Uterus (tissue), 4 donors: ENCODE results near the gene TMEM132E. TPM values are rescaled to one million over a fixed set of nuclear protein-coding genes. Genes with fewer than 3 reads are reported as not detected.

Experiments
- DNase-seq, 2 donors: peaks; one replicate each; pipeline ENCODE4 v3.0.0-alpha.2; 2019 to 2020
- H3K27ac ChIP-seq, 2 donors: fragments of 200-600 bp; sonication (generic); 1 replicate in 1 of 2; 2 replicates in 1 of 2; pipeline ENCODE4 v1.5.1; 2016 to 2018
- H3K27me3 ChIP-seq, 2 donors: fragments of 200-600 bp; sonication (generic); one replicate each; pipeline ENCODE4 v1.5.1; 2018 to 2019; ENCODE audit warnings: control low read depth in 1 of 2
- H3K36me3 ChIP-seq, 2 donors: fragments of 200-600 bp; sonication (generic); one replicate each; pipeline ENCODE4 v1.5.1; 2019; ENCODE audit warnings: control low read depth in 1 of 2
- H3K4me1 ChIP-seq, 2 donors: fragments of 200-600 bp; sonication (generic); one replicate each; pipeline ENCODE4 v1.5.1; 2018 to 2019; ENCODE audit warnings: control low read depth in 1 of 2
- H3K4me3 ChIP-seq, 2 donors: fragments of 200-600 bp; sonication (generic); 1 replicate in 1 of 2; 2 replicates in 1 of 2; pipeline ENCODE4 v1.5.1; 2018 to 2019; ENCODE audit warnings: mild to moderate bottlenecking in 1 of 2
- H3K9me3 ChIP-seq, 2 donors: fragments of 200-600 bp; sonication (generic); one replicate each; pipeline ENCODE4 v1.5.1; 2019; ENCODE audit warnings: control low read depth in 1 of 2
- POLR2A ChIP-seq, 2 donors: fragments of 450-650 bp; IDR thresholded peaks; one replicate each; pipeline ENCODE4 v1.6.1; 2016; ENCODE audit warnings: antibody characterized with exemption in 2 of 2, mild to moderate bottlenecking in 1 of 2, moderate library complexity in 1 of 2
- intact Hi-C: fragments of 100-400 bp; cut with DNase I; formaldehyde crosslinking; loops from one replicate; pipeline ENCODE4 v1.15.1; 2023; ENCODE audit warnings: low total_unique reads
- total RNA-seq, 4 donors: library from RNA; depleted of rRNA in 3 of 4; stranded (reverse); fragments of >200 nt in 3 of 4; gene quantifications; one replicate each; pipeline versions ENCODE4 v1.1.0 to v1.2.4, GENCODE V29; 2014 to 2023
- TF ChIP-seq, protein P1 (sequence below), 4 experiments: fragments of 200-600 bp in 2 of 4; fragments of 450-650 bp in 2 of 4; sonication (generic) in 2 of 4; IDR thresholded peaks; one replicate each; pipeline ENCODE4 v1.5.1; 2016 to 2019; ENCODE audit warnings: antibody characterized with exemption in 4 of 4, mild to moderate bottlenecking in 2 of 4, moderate library complexity in 1 of 4
- donor health status: DM: yes; HTN: yes; CAD: no.

The TMEM132E gene
- total RNA-seq, 4 donors from 2014 or later: 0.90 TPM; not detected in 3

DNA sequence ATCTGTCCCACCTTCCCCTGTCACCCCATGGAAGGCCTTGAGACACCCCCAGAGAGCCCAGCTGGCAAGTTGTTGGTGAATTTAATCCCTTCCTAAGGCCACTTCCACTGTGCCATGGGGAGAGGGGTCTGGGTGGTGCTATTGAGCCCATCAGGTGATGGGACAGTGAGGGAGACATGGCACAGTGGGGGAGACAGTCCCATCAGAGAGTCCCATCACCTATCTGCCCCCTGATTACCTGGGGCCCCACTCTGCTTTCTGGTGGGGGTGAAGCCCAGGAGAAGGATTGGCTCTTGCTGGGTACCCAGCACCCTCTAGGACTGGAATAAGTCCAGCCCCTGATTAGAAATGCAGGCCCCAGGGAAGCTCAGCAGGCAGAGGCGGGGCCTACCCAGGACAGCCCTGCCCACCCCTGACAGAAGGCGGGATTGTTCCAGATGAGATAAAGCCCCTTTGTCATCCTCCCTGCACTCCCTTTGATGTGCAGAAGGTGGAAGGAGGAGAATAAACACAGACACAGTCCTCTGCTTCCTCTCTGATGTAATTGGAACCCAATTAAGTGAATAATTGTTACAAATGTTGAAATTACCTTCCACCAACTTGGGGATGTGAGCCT lies 18.9 kb downstream of the TMEM132E start:
- H3K9me3 ChIP-seq: no peaks in the 10 kb centered on the region
- no peaks in the 10 kb centered on the region for H3K4me1 ChIP-seq
- TF ChIP-seq, protein P1, sequence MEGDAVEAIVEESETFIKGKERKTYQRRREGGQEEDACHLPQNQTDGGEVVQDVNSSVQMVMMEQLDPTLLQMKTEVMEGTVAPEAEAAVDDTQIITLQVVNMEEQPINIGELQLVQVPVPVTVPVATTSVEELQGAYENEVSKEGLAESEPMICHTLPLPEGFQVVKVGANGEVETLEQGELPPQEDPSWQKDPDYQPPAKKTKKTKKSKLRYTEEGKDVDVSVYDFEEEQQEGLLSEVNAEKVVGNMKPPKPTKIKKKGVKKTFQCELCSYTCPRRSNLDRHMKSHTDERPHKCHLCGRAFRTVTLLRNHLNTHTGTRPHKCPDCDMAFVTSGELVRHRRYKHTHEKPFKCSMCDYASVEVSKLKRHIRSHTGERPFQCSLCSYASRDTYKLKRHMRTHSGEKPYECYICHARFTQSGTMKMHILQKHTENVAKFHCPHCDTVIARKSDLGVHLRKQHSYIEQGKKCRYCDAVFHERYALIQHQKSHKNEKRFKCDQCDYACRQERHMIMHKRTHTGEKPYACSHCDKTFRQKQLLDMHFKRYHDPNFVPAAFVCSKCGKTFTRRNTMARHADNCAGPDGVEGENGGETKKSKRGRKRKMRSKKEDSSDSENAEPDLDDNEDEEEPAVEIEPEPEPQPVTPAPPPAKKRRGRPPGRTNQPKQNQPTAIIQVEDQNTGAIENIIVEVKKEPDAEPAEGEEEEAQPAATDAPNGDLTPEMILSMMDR (IDR thresholded peaks at IDR 0.05): no peak
- TF ChIP-seq POLR2A (IDR thresholded peaks at IDR 0.05): no peak
- H3K36me3 ChIP-seq: no peaks in the 10 kb centered on the region
- no peak overlapping the region for H3K27ac ChIP-seq
- no peak overlapping the region for H3K4me3 ChIP-seq
- DNase-seq: no peak
- intact Hi-C loops: no loop called here
- no peaks in the 10 kb centered on the region for H3K27me3 ChIP-seq

DNA sequence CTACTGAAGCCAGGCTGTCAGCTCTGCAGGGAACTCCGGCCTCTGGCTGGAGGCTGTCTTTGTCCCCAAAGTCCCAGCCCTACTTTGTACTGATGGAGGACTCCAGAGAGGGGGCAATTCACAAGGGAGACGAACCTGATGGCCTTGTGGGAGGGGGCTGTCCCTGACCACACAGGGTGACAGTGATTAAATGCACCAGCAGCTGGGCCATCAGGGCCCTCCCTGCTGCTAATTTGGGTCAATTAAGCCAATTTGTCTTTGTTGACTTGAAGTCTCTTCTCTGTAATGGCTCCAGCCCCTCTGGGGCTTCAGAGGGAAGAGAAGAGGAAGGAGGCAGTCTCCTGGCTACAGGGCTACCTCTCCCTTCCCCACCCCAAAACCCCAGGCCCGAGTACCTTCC lies 22.0 kb downstream of the TMEM132E start:
- Histone ChIP-seq H3K4me1 (no peaks in the 10 kb centered on the region), H3K9me3 (no peaks in the 10 kb centered on the region), H3K4me3 (no peak overlapping the region), H3K27me3 (no peaks in the 10 kb centered on the region), H3K27ac (no peak overlapping the region), H3K36me3 (no peaks in the 10 kb centered on the region)
- DNase-seq: no peak
- intact Hi-C loops: no loop called here
- TF ChIP-seq, protein P1 (IDR thresholded peaks at IDR 0.05): no peak
- TF ChIP-seq POLR2A (IDR thresholded peaks at IDR 0.05): no peak

DNA sequence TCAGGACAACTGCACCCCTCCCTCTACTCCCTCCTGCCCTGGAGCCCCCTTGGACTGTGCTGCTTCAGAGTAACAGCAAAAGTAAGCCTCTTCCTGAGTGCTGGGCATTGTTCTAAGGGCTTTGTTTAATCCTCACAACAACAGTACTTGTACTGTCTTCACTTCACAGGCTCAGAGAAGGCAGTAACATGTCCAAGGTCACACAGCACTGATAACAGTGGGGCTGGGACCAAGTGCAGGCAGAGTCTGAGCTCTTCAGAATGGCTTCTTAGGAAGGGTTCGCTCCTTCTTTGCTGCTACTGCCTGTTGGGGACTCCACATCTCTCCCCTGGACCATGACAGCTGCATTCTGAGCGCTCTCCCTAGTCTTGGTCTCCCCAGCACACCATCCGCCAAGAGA lies 24.6 kb downstream of the TMEM132E start:
- Histone ChIP-seq H3K27me3 (no peaks in the 10 kb centered on the region), H3K36me3 (no peaks in the 10 kb centered on the region), H3K4me3 (no peak overlapping the region), H3K9me3 (no peaks in the 10 kb centered on the region), H3K4me1 (no peaks in the 10 kb centered on the region), H3K27ac (no peak overlapping the region)
- TF ChIP-seq POLR2A (IDR thresholded peaks at IDR 0.05): no peak
- TF ChIP-seq, protein P1 (IDR thresholded peaks at IDR 0.05): no peak
- intact Hi-C loops: no loop called here
- DNase-seq: no peak

DNA sequence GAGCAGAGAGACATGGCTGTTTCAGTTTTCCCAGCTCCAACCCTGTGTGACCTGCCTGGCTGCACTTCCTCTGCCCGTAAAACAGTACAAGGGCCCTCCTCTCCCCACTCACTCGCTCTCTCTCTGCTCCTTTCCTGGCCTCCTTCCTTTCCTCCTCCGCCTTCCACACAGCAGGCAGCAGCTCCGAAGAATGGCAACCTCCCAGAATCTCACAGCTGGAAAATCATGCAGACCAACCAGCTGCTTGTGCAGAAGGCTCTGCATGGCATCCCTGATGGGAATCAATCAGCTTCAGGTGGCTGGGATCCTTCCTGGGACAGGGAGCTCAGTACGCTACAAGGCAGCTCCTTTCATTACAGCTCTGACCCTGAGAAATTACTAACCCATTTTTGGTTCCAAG lies 27.4 kb downstream of the TMEM132E start:
- Histone ChIP-seq H3K4me1 (no peaks in the 10 kb centered on the region), H3K4me3 (no peak overlapping the region), H3K27ac (no peak overlapping the region), H3K36me3 (no peaks in the 10 kb centered on the region), H3K9me3 (no peaks in the 10 kb centered on the region), H3K27me3 (no peaks in the 10 kb centered on the region)
- TF ChIP-seq POLR2A (IDR thresholded peaks at IDR 0.05): no peak
- TF ChIP-seq, protein P1 (IDR thresholded peaks at IDR 0.05): no peak
- intact Hi-C loops: no loop called here
- DNase-seq: peak in 1 of 2 donors; percentile 27

DNA sequence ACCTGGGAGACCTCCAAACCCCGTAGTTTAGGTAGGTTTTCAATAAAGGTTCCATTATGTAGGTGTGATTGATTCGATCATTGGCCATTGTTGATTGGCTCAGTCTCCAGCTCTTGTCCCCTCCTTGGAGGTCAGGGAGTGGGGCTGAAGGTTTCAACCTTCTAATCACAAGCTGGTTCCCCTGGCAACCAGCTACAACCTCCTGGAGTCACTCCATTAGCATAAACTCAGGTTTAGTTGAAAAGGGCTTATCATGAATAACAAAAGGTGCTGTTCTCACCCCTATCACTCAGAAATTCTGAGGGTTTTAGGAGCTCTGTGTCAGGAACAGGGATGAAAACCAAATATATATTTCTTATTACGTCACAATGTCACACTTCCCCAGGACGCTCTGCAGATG lies 28.5 kb downstream of the TMEM132E start:
- TF ChIP-seq, protein P1 (IDR thresholded peaks at IDR 0.05): no peak
- no peaks in the 10 kb centered on the region for H3K27me3 ChIP-seq
- H3K27ac ChIP-seq: no peak overlapping the region
- no peak overlapping the region for H3K4me3 ChIP-seq
- no peaks in the 10 kb centered on the region for H3K9me3 ChIP-seq
- no peaks in the 10 kb centered on the region for H3K4me1 ChIP-seq
- intact Hi-C loops: no loop called here
- H3K36me3 ChIP-seq: no peaks in the 10 kb centered on the region
- DNase-seq: no peak
